H1 (cell line): ENCODE results near the gene GDPD5. TPM values are rescaled to one million over a fixed set of nuclear protein-coding genes. Genes with fewer than 3 reads are reported as not detected.

Experiments used
- CTCF ChIA-PET: fragments of 300-600 bp; sonication (Branson Sonifier 250); formaldehyde crosslinking; loops from one replicate; lab custom pipeline; 2021; ENCODE audit not compliant: partially characterized antibody; lab: Charles Lee
- POLR2A ChIA-PET: fragments of 300-600 bp; sonication (Branson Sonifier 250); formaldehyde crosslinking; loops from one replicate; lab custom pipeline; 2021; ENCODE audit warnings: inconsistent platforms; ENCODE audit not compliant: partially characterized antibody; lab: Charles Lee
- DNase-seq, 2 experiments: peaks; one replicate each; pipeline versions ENCODE4 v3.0.0 to v3.0.0-alpha.2; 2010 to 2022; ENCODE audit warnings: low spot score in 2 of 2, low read depth in 1 of 2, mixed read lengths in 1 of 2
- FAIRE-seq: peaks from 2 replicates; lab custom pipeline; 2011; peaks lifted over from hg19 to GRCh38; lab: Jason Lieb, UNC
- H2AFZ ChIP-seq: 2 replicates; pipeline ENCODE4 v1.8.1; 2012; ENCODE audit warnings: low read length, inconsistent platforms
- H2AK5ac ChIP-seq: 2 replicates; pipeline ENCODE4 v1.6.1; 2013; ENCODE audit warnings: low read depth, low read length
- H2BK120ac ChIP-seq: replicated peaks from 2 replicates; pipeline ENCODE3; 2013; ENCODE audit warnings: low read depth, low read length, inconsistent platforms
- H2BK12ac ChIP-seq: 2 replicates; pipeline ENCODE4 v1.6.1; 2013; ENCODE audit warnings: low read depth, low read length
- H2BK15ac ChIP-seq: 2 replicates; pipeline ENCODE4 v1.6.1; 2013; ENCODE audit warnings: low read length
- H2BK20ac ChIP-seq: 2 replicates; pipeline ENCODE4 v1.6.1; 2013; ENCODE audit warnings: low read length
- H2BK5ac ChIP-seq: 2 replicates; pipeline ENCODE4 v1.6.1; 2013; ENCODE audit warnings: low read depth, low read length
- H3K14ac ChIP-seq: 2 replicates; pipeline ENCODE4 v1.6.1; 2013; ENCODE audit warnings: inconsistent platforms; ENCODE audit not compliant: insufficient read length
- H3K18ac ChIP-seq: 2 replicates; pipeline ENCODE4 v1.6.1; 2013; ENCODE audit warnings: low read length; ENCODE audit errors: extremely low read depth
- H3K23ac ChIP-seq: 2 replicates; pipeline ENCODE4 v1.6.1; 2013; ENCODE audit warnings: inconsistent platforms; ENCODE audit not compliant: insufficient read length
- H3K23me2 ChIP-seq: 2 replicates; pipeline ENCODE4 v1.6.1; 2013; ENCODE audit warnings: low read depth, low read length
- H3K27ac ChIP-seq: 2 replicates; pipeline ENCODE4 v1.6.1; 2011; ENCODE audit warnings: low read depth, low read length, inconsistent platforms
- H3K27me3 ChIP-seq, 4 experiments: replicated peaks in 1 of 4; 1 replicate in 1 of 4; 2 replicates in 3 of 4; pipeline versions ENCODE4 v1.6.1 to v1.8.1; 2011 to 2013; ENCODE audit warnings: low read length in 3 of 4, mild to moderate bottlenecking in 3 of 4, inconsistent platforms in 2 of 4, mixed read lengths in 2 of 4, moderate library complexity in 1 of 4; ENCODE audit not compliant: control insufficient read depth in 3 of 4, insufficient read depth in 3 of 4; ENCODE audit errors: extremely low read depth in 1 of 4
- H3K36me3 ChIP-seq, 4 experiments: 2 replicates each; pipeline versions ENCODE4 v1.6.1 to v1.8.1; 2011 to 2013; ENCODE audit warnings: mild to moderate bottlenecking in 4 of 4, low read length in 3 of 4, moderate library complexity in 2 of 4, control low read depth in 1 of 4, inconsistent platforms in 1 of 4; ENCODE audit not compliant: insufficient read depth in 4 of 4, control insufficient read depth in 2 of 4
- H3K4ac ChIP-seq: replicated peaks from 2 replicates; pipeline ENCODE3; 2013; ENCODE audit warnings: low read length, low read depth, mixed read lengths, inconsistent platforms; ENCODE audit not compliant: insufficient read length
- H3K4me1 ChIP-seq, 4 experiments: replicated peaks in 1 of 4; 1 replicate in 1 of 4; 2 replicates in 3 of 4; pipeline versions ENCODE4 v1.6.1 to v1.8.1; 2011 to 2013; ENCODE audit warnings: low read length in 3 of 4, inconsistent platforms in 2 of 4, mixed read lengths in 1 of 4; ENCODE audit not compliant: insufficient read depth in 4 of 4, control insufficient read depth in 3 of 4
- H3K4me2 ChIP-seq, 2 experiments: 2 replicates each; pipeline versions ENCODE4 v1.6.1 to v1.8.1; 2011 to 2013; ENCODE audit warnings: low read depth in 2 of 2, low read length in 2 of 2, control low read depth in 1 of 2, inconsistent platforms in 1 of 2, mild to moderate bottlenecking in 1 of 2; ENCODE audit not compliant: insufficient read depth in 1 of 2
- H3K4me3 ChIP-seq, 4 experiments: fragments of 200-600, 300-600 bp in 1 of 4; sonication (generic), shearing (Covaris generic), sonication (Bioruptor Twin) in 1 of 4; 2 replicates each; pipeline versions ENCODE4 v1.5.1 to v1.8.1; 2011 to 2016; ENCODE audit warnings: low read length in 4 of 4, low read depth in 3 of 4, control low read depth in 2 of 4, inconsistent platforms in 2 of 4, mild to moderate bottlenecking in 2 of 4, mixed read lengths in 1 of 4, moderate library complexity in 1 of 4; ENCODE audit not compliant: insufficient read depth in 2 of 4; ENCODE audit errors: extremely low read depth in 1 of 4
- H3K56ac ChIP-seq: replicated peaks from 2 replicates; pipeline ENCODE3; 2013; ENCODE audit warnings: low read depth, mild to moderate bottlenecking, mixed read lengths, low read length, inconsistent platforms; ENCODE audit not compliant: insufficient read length
- H3K79me1 ChIP-seq: 2 replicates; pipeline ENCODE4 v1.6.1; 2013; ENCODE audit warnings: low read depth, low read length, control low read depth
- H3K79me2 ChIP-seq, 2 experiments: 2 replicates each; pipeline versions ENCODE4 v1.6.1 to v1.8.1; 2012 to 2013; ENCODE audit warnings: low read length in 2 of 2, mild to moderate bottlenecking in 2 of 2, inconsistent platforms in 1 of 2; ENCODE audit not compliant: insufficient read depth in 2 of 2, control insufficient read depth in 1 of 2
- H3K9ac ChIP-seq, 4 experiments: replicated peaks in 1 of 4; 1 replicate in 1 of 4; 2 replicates in 3 of 4; pipeline versions ENCODE4 v1.6.1 to v1.8.1; 2011 to 2013; ENCODE audit warnings: low read depth in 3 of 4, low read length in 3 of 4, control low read depth in 2 of 4, mild to moderate bottlenecking in 2 of 4, moderate library complexity in 2 of 4, inconsistent platforms in 1 of 4; ENCODE audit errors: extremely low read depth in 1 of 4
- H3K9me3 ChIP-seq, 2 experiments: 2 replicates each; pipeline versions ENCODE4 v1.6.1 to v1.8.1; 2012 to 2013; ENCODE audit warnings: mild to moderate bottlenecking in 2 of 2, moderate library complexity in 2 of 2, control low read depth in 1 of 2, inconsistent platforms in 1 of 2, low read depth in 1 of 2, low read length in 1 of 2, mixed read lengths in 1 of 2; ENCODE audit not compliant: insufficient read depth in 2 of 2
- H4K20me1 ChIP-seq, 2 experiments: replicated peaks in 1 of 2; 2 replicates each; pipeline versions ENCODE3 to v1.8.1; 2011 to 2013; ENCODE audit warnings: inconsistent platforms in 2 of 2, low read length in 2 of 2, mild to moderate bottlenecking in 1 of 2; ENCODE audit not compliant: insufficient read depth in 2 of 2, control insufficient read depth in 1 of 2
- H4K5ac ChIP-seq: 2 replicates; pipeline ENCODE4 v1.6.1; 2013; ENCODE audit warnings: low read length, low read depth, mixed read lengths, inconsistent platforms; ENCODE audit not compliant: insufficient read length
- H4K8ac ChIP-seq: 2 replicates; pipeline ENCODE4 v1.8.0; 2013; ENCODE audit warnings: mild to moderate bottlenecking, moderate library complexity, low read length, inconsistent platforms; ENCODE audit not compliant: insufficient read depth; ENCODE audit errors: extremely low read depth
- H4K91ac ChIP-seq: replicated peaks from 2 replicates; pipeline ENCODE3; 2013; ENCODE audit warnings: low read length, mixed read lengths, inconsistent platforms; ENCODE audit not compliant: insufficient read length
- HDAC6 ChIP-seq: IDR thresholded peaks from one replicate; pipeline ENCODE4 v1.7.1; 2012; ENCODE audit warnings: low read depth, mild to moderate bottlenecking, inconsistent platforms, low read length, moderate library complexity
- KDM4A ChIP-seq: IDR thresholded peaks from one replicate; pipeline ENCODE4 v1.7.1; 2012; ENCODE audit warnings: low read depth, mild to moderate bottlenecking, moderate library complexity, low read length, inconsistent platforms; ENCODE audit not compliant: severe bottlenecking
- SIRT6 ChIP-seq: IDR thresholded peaks from one replicate; pipeline ENCODE4 v1.7.1; 2012; ENCODE audit warnings: low read length, inconsistent platforms
- SP1 ChIP-seq: IDR thresholded peaks from 2 replicates; pipeline ENCODE4 v1.6.1; 2011; ENCODE audit warnings: low read depth, low read length
- TAF1 ChIP-seq: IDR thresholded peaks from 2 replicates; pipeline ENCODE4 v1.6.1; 2011; ENCODE audit warnings: mild to moderate bottlenecking, low read depth, low read length
- WGBS, 2 experiments: shearing (Covaris generic) in 1 of 2; methylation state at CpG; one replicate each; pipeline versions ENCODE4 v1.1.6 to v1.1.7; 2013 to 2015; ENCODE audit warnings: low lambda C conversion rate in 2 of 2, mixed read lengths in 2 of 2, inconsistent platforms in 1 of 2, low coverage in 1 of 2, missing lambda C conversion rate in 1 of 2; ENCODE audit not compliant: insufficient replicate concordance in 2 of 2, insufficient coverage in 1 of 2, insufficient read length in 1 of 2; ENCODE audit errors: extremely low coverage in 1 of 2, missing lambda C conversion rate in 1 of 2; 5-methylcytosine and 5-hydroxymethylcytosine counted together
- polyA plus RNA-seq, 7 experiments: library from polyadenylated mRNA; depleted of rRNA in 3 of 7; stranded (reverse) in 5 of 7; unstranded in 2 of 7; fragments of >200 nt in 5 of 7; fragments of 200-250 nt in 2 of 7; gene quantifications; 1 replicate in 5 of 7; 2 replicates in 1 of 7; 4 replicates in 1 of 7; pipeline versions ENCODE4 v1.2.1 to v1.2.3, GENCODE V29; 2011 to 2013; ENCODE audit warnings: missing spikeins in 2 of 7, mixed read lengths in 2 of 7
- total RNA-seq: library from RNA; stranded (reverse); fragmentation: NEBNext Ultra II Directional; extraction: Animal tissue kit (Norgen Biotek cat#: 25700); gene quantifications from 2 replicates; pipeline ENCODE4 v1.2.1, GENCODE V29; 2021

The GDPD5 gene
- total and polyA plus RNA-seq, 2 of the 8 experiments (the other 6 are each of a cell fraction or from before 2014, with no cell fraction given), result 7.8 to 8.6 TPM

DNA sequence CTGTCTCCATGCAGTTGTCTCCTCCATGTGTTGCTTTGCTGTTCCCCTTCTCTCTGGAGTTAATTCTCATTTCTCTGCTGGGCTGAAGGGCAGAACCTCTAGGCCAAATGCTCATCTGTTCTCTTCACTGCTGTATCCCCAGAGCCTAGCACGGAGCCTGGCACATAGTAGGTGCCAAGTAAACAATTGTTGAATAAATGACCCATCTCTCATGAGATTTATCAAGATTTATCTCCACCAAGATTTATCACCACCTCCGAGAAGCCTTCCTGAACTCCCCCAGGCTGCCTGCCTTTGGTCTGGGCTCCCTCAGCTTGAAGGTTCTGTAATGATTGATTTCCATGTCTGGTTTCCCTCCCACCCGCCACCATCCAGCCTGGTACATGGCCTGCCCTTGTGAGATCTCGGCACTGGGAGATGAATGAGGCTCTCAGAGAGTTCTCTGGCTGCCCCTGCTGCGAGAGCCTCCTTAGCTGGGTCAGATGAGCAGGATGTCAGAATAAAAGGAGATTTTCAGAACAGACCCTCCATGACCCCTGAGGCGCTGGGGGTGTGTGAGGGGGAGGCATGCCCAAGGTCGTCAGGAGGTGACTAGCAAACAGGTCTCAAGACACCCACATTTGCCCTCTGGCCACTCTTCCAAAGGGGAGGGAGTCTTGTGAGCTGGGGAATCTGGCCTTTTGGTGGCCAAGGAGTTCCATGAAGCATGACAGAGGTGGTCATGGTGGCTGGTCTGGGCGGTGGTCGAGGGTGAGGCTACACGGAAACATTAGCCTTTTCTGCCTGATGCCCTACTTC is 2.4 kb upstream of the GDPD5 start:
- no peak overlapping the region; the same call in 1 of the 2 replicates for H2AK5ac ChIP-seq
- H3K23ac ChIP-seq, result no peak overlapping the region
- H2BK120ac ChIP-seq, result no peak overlapping the region
- no peak overlapping the region for H3K14ac ChIP-seq
- 0 out of 2 replicates have a peak overlapping the region, but pooled peaks have one; percentile 29 for H2BK15ac ChIP-seq
- ChIA-PET CTCF (interaction anchor here (0.9 to 27.2 kb wide), 14 partner anchors 10 to 279 kb away, joined by 3 to 603 read pairs (median 5); no protein-coding TSS in a partner anchor), POLR2A (interaction anchor here (0.6 to 2.1 kb wide), 10 partner anchors 7 to 128 kb away, joined by 3 to 11 read pairs (median 4); partner anchors contain the start of gene RPS3)
- H4K91ac ChIP-seq, result no peak overlapping the region
- H3K56ac ChIP-seq, result no peak overlapping the region
- H2AFZ ChIP-seq, result no peak overlapping the region
- H3K23me2 ChIP-seq, result peaks cover 9% of the 10 kb centered on the region; the same call in 1 of the 2 replicates
- FAIRE-seq, result no peak
- no peak overlapping the region for H4K5ac ChIP-seq
- H3K9ac ChIP-seq, result no peak overlapping the region; a peak in 1 of 7 replicates
- H3K79me1 ChIP-seq, result no peaks in the 10 kb centered on the region; the same call in 1 of the 2 replicates
- H3K18ac ChIP-seq, result no peak overlapping the region
- H3K4ac ChIP-seq, result peak overlapping the region; percentile 16
- H3K4me2 ChIP-seq, result no peak overlapping the region
- H3K4me3 ChIP-seq, result no peak overlapping the region
- TF ChIP-seq TAF1 (no peak), SIRT6 (no peak), KDM4A (no peak), HDAC6 (no peak), SP1 (no peak)
- H3K36me3 ChIP-seq, result no peaks in the 10 kb centered on the region
- no peaks in the 10 kb centered on the region for H3K79me2 ChIP-seq
- H2BK12ac ChIP-seq, result no peak overlapping the region
- no peaks in the 10 kb centered on the region for H4K20me1 ChIP-seq
- no peak overlapping the region for H2BK20ac ChIP-seq
- peaks cover 14 to 28% (median 18%) of the 10 kb centered on the region in 4 experiments; a peak in 6 of 7 replicates for H3K27me3 ChIP-seq
- 70% methylated on average over 10 of the region's 10 CpGs; no CpG with 5 or more reads in 1 of the 2 experiments for WGBS, 2 experiments
- no peak overlapping the region for H3K27ac ChIP-seq
- H4K8ac ChIP-seq, result no peak overlapping the region
- DNase-seq, result no peak
- peaks cover 0 to 7% (median 4%) of the 10 kb centered on the region in 4 experiments; a peak in 3 of 7 replicates for H3K4me1 ChIP-seq
- no peaks in the 10 kb centered on the region for H3K9me3 ChIP-seq
- no peak overlapping the region for H2BK5ac ChIP-seq
